Mucosa of descending colon (tissue), 3 donors: Measurements from ENCODE around the gene KANSL1L. TPM values are rescaled to one million over a fixed set of nuclear protein-coding genes. Genes with fewer than 3 reads are reported as not detected.
A peak's percentile ranks its signal among the peaks of the same experiment; 100 is the strongest.
"Not testable (repeated sequence)": the region's sequence is repeated elsewhere in the genome, so short reads cannot be mapped to it uniquely, and the experiment has no call there.

Experiments
- ATAC-seq: fragments of 200-7000 bp; cut with Tn5 transposase; one replicate; pipeline ENCODE4 v1.9.1; 2020; ENCODE audit warnings: mild to moderate bottlenecking, moderate library complexity
- DNase-seq, 3 donors: peaks; one replicate each; pipeline ENCODE4 v3.0.0-alpha.2; 2020
- H3K36me3 ChIP-seq: fragments of 200-600 bp; one replicate; pipeline ENCODE4 v1.8.0; 2021; ENCODE audit warnings: low read depth, mild to moderate bottlenecking
- H3K4me1 ChIP-seq: fragments of 200-600 bp; one replicate; pipeline ENCODE4 v1.8.0; 2021; ENCODE audit warnings: low read depth, mild to moderate bottlenecking
- H3K4me3 ChIP-seq: fragments of 200-600 bp; one replicate; pipeline ENCODE4 v1.8.0; 2021; ENCODE audit warnings: mild to moderate bottlenecking
- H3K9me3 ChIP-seq: fragments of 200-600 bp; one replicate; pipeline ENCODE4 v1.8.0; 2021; ENCODE audit warnings: mild to moderate bottlenecking
- intact Hi-C, 2 donors: fragments of 100-400 bp; cut with DNase I in 1 of 2; cut with micrococcal nuclease in 1 of 2; formaldehyde crosslinking; loops; one replicate each; pipeline versions ENCODE4 v1.11.0 to v1.11.1; 2022; cut with DNase I, micrococcal nuclease
- total RNA-seq, 3 donors: library from RNA; stranded (reverse); fragmentation: NEBNext Ultra II Directional in 2 of 3; extraction: Animal tissue kit (Norgen Biotek cat#: 25700) in 2 of 3; gene quantifications; one replicate each; pipeline versions ENCODE4 v1.2.1 to v1.2.4, GENCODE V29; 2021 to 2023
- TF ChIP-seq, protein P1 (sequence below): fragments of 200-600 bp; IDR thresholded peaks from one replicate; pipeline ENCODE4 v1.8.0; 2022; ENCODE audit warnings: antibody characterized with exemption, mild to moderate bottlenecking
- donor health status: DM: no; HTN: no; CAD: no; lungs with moderate emphysema.
- donor health status: DM: no; HTN: no; CAD: no.
- donor health status: DM: no; HTN: yes; CAD: no.

Gene KANSL1L
- total RNA-seq, 3 donors from 2014 or later: 6.8 to 29.2 (median 7.7) TPM

DNA sequence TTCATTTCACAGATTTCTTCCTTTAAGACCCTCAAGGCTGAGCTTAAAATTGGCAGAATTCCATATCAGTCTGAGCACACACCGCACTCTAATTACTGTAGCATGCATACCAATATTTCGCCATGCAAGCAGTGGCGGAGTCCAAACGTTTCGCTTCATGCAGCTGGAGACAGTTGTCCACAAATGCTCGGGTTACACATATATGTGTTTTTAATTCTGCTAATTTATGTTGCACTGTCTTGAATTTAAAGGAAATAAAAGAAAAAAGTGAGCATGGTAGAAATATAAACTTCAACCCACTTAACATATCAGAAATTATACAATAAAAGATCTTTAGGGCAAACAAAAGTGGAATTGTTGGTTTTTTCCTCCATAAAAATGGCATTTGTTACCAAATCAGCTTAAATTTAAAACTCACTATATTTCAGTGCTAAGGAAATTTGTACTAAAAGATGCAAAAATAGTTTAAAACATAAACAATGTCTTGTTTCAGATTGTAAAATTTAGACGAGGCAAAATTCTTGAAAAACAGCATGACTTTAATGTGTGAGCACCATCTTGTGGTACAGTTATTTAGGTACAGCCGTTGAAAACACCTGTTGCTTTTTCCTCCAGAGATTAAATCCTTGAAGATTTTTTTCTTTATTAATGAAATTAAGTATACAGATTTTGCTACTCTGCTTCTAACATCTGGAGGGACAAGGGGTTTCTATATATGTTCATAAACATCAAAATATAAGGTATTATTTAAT, 24.1 kb upstream of the KANSL1L start:
- H3K9me3 ChIP-seq: no peaks in the 10 kb centered on the region
- H3K4me1 ChIP-seq: no peaks in the 10 kb centered on the region
- DNase-seq (peak in 1 of 3 donors; percentile 27), ATAC-seq (peak; percentile 44)
- no peak overlapping the region for H3K4me3 ChIP-seq
- no peaks in the 10 kb centered on the region for H3K36me3 ChIP-seq
- intact Hi-C loops: loop anchor here in 1 of 2 donors (5.0 kb wide), 1 partner anchor 218 kb away; no protein-coding TSS in a partner anchor
- TF ChIP-seq, protein P1, sequence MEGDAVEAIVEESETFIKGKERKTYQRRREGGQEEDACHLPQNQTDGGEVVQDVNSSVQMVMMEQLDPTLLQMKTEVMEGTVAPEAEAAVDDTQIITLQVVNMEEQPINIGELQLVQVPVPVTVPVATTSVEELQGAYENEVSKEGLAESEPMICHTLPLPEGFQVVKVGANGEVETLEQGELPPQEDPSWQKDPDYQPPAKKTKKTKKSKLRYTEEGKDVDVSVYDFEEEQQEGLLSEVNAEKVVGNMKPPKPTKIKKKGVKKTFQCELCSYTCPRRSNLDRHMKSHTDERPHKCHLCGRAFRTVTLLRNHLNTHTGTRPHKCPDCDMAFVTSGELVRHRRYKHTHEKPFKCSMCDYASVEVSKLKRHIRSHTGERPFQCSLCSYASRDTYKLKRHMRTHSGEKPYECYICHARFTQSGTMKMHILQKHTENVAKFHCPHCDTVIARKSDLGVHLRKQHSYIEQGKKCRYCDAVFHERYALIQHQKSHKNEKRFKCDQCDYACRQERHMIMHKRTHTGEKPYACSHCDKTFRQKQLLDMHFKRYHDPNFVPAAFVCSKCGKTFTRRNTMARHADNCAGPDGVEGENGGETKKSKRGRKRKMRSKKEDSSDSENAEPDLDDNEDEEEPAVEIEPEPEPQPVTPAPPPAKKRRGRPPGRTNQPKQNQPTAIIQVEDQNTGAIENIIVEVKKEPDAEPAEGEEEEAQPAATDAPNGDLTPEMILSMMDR: peak; percentile 29

DNA sequence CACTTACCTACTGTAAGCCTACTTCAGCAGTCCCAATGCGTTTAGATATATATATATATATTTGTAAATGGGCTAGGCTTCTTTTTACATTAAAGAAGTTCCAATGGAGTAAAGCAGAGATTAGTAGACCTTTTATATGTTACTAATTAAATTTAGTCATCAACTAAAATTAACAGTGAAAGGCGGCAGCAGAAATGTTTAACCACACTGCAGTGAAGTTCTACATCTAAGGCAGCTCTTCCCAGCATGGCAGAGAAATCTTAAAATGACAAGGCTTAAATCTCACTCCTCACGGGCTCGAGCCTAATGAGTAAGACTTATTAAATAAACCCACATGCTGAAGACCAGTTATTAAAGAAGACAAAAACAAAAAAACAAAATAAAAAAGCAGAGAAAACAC, 19.1 kb upstream of the KANSL1L start:
- Histone ChIP-seq H3K9me3 (peaks cover 7% of the 10 kb centered on the region), H3K36me3 (no peaks in the 10 kb centered on the region), H3K4me1 (no peaks in the 10 kb centered on the region), H3K4me3 (no peak overlapping the region)
- intact Hi-C loops: loop anchor here in 1 of 2 donors (5.0 kb wide), 1 partner anchor 208 kb away; no protein-coding TSS in a partner anchor
- TF ChIP-seq, protein P1: no peak
- no peak for ATAC-seq
- no peak for DNase-seq

DNA sequence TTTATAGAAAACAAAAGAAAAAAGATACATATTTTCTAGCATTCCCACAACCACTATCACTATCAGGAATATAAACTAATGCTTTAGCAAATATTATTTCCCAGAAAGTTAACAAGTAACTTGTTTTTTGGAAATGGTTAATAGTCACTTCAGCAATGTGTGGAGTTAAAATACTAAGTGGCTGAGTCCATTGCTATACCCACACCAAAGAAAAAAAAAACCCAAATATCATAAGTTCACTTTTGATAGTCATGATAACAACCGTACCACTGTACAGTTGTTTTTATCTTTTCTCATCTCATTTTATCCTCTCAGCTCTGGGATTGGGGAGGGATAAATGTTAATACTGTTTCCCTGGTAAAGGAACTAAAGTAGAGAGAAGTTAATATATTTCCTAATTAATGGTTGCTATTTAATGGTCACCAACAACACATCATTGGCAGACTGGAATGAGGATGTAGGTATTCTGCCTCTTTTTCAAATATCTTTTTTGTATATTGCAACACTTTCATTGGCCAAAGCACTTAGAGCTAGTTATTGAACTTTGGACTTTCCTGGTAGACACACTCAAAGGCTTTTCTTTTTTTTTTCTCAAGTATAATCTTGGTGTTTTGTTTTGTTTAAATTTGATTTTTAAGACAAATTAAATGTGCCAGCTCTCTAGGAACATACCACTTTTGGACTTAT, 18.4 kb upstream of the KANSL1L start:
- Histone ChIP-seq H3K36me3 (no peaks in the 10 kb centered on the region), H3K4me1 (no peaks in the 10 kb centered on the region), H3K4me3 (no peak overlapping the region), H3K9me3 (peaks cover 13% of the 10 kb centered on the region)
- ATAC-seq (peak; percentile 67), DNase-seq (no peak)
- TF ChIP-seq, protein P1: no peak
- intact Hi-C loops: loop anchor here in 1 of 2 donors (5.0 kb wide), 1 partner anchor 207 kb away; no protein-coding TSS in a partner anchor

DNA sequence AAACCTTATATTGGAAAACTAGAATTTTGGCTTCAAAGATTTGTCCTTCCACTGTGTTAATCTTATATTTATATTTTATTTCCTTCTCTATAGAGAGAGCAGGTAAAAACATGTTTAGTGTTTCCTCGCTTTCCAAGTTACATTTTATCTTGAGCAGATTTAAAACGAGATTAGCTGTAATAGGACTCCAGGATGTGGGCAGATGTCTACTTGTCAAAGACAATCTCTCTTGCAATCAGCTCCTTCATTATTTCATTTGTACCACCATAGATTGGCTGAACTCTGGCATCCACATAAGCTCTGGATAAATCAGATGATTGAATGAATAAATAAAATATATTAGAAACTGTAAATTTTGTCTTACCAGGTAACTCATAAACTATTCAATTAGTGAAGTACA, 17.5 kb upstream of the KANSL1L start:
- TF ChIP-seq, protein P1: no peak
- DNase-seq (no peak), ATAC-seq (no peak)
- no peaks in the 10 kb centered on the region for H3K36me3 ChIP-seq
- intact Hi-C loops: no loop called here
- H3K4me3 ChIP-seq: no peak overlapping the region
- H3K4me1 ChIP-seq: no peaks in the 10 kb centered on the region
- peaks cover 21% of the 10 kb centered on the region for H3K9me3 ChIP-seq

DNA sequence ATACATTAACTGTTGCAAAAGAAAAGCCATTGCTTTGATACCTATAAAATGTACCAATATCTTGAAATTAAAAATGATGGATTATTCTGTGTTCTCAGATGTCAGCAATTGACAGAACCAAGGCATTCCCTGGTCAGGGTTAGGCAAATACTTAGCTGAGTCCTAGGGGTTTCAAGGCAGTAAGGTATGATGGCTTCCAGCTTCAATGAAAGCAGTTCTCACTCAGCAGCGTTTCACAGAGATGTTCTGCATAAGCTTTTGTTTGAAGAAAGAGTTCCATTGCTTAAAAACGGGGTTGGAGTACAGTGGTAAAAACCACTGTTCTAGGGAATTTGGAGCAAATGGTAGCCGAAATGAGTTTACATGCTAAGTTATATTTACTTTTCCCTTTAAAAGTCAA, 17.0 kb upstream of the KANSL1L start:
- TF ChIP-seq, protein P1: no peak
- intact Hi-C loops: no loop called here
- Histone ChIP-seq H3K9me3 (peaks cover 22% of the 10 kb centered on the region), H3K4me3 (no peak overlapping the region), H3K36me3 (no peaks in the 10 kb centered on the region), H3K4me1 (no peaks in the 10 kb centered on the region)
- no peak for DNase-seq
- ATAC-seq: no peak

DNA sequence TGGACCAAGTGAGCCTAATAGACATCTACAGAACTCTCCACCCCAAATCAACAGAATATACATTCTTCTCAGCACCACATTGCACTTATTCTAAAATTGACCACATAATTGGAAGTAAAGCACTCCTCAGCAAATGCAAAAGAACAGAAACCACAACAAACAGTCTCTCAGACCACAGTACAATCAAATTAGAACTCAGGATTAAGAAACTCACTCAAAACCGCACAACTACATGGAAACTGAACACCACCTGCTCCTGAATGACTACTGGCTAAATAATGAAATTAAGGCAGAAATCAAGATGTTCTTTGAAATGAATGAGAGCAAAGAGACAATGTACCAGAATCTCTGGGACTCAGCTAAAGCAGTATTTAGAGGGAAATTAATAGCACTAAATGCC, 12.7 kb upstream of the KANSL1L start:
- H3K4me1 ChIP-seq, H3K4me3 ChIP-seq, DNase-seq, ATAC-seq, intact Hi-C loops, H3K36me3 ChIP-seq: not testable (repeated sequence)
- H3K9me3 ChIP-seq: peaks cover 22% of the 10 kb centered on the region

DNA sequence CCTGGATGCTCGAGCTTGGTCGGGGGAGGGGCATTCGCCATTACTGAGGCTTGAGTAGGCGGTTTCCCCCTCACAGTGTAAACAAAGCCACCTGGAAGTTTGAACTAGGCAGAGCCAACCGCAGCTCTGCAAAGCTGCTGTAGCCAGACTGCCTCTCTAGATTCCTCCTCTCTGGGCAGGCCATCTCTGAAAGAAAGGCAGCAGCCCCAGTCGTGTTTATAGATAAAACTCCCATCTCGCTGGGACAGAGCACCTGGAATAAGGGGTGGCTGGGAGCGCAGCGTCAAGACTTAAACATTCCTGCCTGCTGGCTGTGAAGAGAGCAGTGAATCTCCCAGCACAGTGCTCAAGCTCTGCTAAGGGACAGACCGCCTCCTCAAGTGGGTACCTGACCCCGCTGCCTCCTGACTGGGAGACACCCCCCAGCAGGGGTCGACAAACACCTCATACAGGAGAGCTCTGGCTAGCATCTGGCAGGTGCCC, 10.4 kb upstream of the KANSL1L start:
- intact Hi-C loops: not testable (repeated sequence)

DNA sequence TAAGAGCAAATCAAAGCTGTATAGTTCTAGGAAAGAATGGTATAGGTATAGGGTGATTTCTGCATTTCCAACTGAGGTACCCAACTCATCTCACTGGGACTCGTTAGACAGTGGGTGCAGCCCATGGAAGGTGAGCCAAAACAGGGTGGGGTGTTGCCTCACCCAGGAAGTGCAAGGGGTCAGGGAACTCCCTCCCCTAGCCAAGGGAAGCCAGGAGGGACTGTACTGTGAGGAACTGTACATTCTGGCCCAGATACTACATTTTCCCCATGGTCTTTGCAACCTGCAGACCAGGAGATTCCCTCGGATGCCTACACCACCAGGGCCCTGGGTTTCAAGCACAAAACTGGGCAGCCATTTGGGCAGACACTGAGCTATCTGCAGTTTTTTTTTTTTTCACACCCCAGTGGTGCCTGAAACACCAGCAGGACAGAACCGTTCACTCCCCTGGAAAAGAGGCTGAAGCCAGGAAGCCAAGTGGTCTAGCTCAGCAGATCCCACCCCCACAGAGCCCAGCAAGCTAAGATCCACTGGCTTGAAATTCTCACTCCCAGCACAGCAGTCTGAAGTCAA, 9.9 kb upstream of the KANSL1L start:
- ATAC-seq, H3K4me1 ChIP-seq, H3K4me3 ChIP-seq, DNase-seq, intact Hi-C loops, H3K36me3 ChIP-seq: not testable (repeated sequence)
- H3K9me3 ChIP-seq: peaks cover 22% of the 10 kb centered on the region

More for the DNA sequence above, 10.4 kb upstream of the KANSL1L start:
- H3K9me3 ChIP-seq: peaks cover 22% of the 10 kb centered on the region
- H3K4me1 ChIP-seq, H3K36me3 ChIP-seq, H3K4me3 ChIP-seq, ATAC-seq: not testable (repeated sequence)
- peak in 1 of 3 donors; percentile 11 for DNase-seq
